COR-L47 (cell line): ENCODE measurements around the gene REC114.
"Not testable (repeated sequence)": the region's sequence is repeated elsewhere in the genome, so short reads cannot be mapped to it uniquely, and the experiment has no call there.

Experiments used
- DNase-seq: peaks from one replicate; lab custom pipeline; 2025; lab: John Stamatoyannopoulos, UW

REC114 gene

DNA sequence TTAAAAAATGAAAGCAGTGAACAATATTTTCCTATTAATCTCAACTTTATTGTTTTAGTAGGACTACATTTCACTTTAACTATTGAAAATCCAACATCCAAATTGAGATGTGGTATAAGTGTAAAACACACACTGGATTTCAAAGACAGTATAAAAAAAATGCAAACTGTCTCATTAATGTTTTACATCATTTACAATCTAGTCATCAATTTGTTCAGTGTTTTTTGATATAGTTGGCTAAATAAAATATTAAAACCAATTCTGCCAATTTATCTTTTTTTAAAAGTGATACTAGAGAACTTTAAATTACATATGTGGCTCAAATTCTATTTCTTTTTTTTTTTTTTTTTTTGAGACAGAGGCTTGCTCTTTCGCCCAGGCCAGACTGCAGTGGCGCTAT, 95.2 kb downstream of the REC114 start:
- no peak for DNase-seq

DNA sequence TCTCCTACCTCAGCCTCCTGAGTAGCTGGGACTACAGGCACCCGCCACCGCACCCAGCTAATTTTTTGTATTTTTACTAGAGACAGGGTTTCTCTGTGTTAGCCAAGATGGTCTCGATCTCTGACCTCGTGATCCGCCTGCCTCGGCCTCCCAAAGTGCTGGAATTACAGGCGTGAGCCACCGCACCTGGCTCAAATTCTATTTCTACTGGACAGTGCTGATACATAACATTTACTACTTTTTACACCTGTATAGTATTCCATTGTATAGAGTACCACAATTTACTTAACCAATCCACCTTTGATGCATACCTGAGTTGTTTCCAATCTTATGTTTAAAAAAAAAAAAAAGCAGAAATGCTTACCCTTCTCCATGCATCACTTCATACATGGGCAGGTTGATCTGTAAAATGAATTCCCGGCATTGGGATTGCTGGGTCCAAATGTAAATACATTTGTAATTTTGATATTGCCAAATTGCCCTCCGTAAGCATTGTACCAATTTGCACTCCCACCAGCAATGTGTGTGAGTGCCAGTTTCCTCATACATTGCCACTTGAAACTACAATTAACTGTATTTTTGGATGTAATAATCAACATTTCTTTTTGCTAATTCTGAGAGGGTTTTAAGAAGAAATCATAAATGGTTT, 95.7 kb downstream of the REC114 start:
- no peak for DNase-seq

DNA sequence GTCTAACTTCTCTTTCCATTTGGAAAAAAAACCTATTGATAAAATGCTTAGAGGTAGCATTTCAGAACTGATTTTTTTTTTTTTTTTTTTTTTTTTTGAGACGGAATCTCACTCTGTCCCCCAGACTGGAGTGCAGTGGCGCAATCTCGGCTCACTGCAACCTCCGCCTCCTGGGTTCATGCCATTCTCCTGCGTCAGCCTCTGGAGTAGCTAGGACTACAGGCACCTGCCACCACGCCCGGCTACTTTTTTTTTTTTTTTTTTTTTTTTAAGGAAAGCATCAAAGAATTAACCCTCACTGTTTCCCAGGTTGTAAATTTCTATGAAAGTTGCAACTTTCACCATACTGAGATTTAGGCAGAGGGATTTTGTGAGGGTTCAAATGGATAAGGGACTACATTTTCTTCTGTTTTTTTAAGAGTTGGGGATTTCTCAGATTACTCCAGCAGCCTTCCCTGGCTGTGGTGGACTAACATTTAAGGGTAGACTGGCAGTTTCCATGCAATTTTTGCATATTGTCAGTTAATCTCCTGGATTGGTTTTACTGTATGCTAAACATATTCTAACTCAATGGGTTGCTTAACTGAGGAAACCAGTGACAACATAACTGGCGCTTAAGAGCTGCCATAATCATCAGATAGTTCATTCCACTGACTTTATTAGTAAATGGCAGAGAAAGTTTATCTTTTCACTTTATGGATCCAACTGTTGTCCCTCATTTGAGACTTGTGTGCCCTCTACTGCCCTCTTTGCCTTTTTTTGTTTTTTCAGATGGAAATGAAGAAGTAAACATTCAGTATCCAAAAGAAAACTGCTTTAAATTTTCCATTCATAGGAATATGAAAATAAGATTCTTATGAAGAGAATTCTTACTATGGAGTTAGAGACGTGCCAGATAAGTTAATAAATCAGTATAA, 96.5 kb downstream of the REC114 start:
- DNase-seq, result no peak

DNA sequence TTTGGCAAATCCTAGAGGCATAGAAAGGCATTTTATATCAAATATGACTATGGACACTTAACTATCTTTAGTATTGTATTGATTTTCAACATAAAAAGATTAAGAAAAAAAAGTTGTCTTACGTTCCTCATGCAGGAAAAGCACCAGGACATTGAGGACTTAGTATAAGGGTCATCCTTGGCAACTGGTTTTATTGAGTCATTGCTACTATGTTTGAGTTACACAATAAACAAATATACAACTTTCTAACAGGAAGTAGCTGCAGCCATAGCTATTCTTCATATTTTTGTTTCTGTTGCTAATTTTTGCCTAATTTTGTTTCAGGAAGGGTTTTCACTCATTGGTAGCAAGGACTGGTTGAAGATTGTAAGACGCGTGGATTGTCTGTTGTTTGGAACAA, 97.2 kb downstream of the REC114 start:
- no peak for DNase-seq

DNA sequence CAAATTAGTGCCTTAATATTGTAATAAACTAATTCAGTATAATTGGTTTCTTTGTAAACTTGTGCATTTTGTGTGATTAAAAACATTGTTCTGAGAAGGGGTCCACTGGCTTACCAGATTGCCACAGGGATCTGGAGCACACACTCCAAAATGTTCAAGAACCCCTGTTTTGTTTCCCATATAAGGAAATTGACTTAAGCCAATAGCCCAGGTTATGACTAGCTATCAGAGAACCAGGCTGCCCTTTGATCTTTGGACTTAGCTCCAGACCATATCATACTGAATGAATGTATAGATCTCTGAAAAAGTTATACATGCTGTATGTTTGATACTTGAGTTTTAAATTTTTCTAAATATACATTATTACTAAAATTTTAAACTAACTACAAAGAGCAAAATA, 98.5 kb downstream of the REC114 start:
- no peak for DNase-seq

DNA sequence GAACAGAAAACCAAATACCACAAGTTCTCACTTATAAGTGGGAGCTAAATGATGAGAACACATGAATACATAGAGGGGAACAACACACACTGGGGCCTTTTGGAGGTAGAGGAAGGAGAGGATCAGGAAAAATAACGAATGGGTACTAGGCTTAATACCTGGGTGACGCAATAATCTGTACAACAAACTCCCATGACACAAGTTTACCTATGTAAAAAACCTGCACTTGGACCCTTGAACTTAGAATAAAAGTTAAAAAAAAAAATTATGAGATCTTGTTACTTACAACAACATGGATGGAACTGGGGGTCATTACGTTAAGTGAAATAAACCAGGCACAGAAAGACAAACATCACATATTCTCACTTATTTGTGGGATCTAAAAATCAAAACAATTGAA, 106.0 kb downstream of the REC114 start:
- not testable (repeated sequence) for DNase-seq

DNA sequence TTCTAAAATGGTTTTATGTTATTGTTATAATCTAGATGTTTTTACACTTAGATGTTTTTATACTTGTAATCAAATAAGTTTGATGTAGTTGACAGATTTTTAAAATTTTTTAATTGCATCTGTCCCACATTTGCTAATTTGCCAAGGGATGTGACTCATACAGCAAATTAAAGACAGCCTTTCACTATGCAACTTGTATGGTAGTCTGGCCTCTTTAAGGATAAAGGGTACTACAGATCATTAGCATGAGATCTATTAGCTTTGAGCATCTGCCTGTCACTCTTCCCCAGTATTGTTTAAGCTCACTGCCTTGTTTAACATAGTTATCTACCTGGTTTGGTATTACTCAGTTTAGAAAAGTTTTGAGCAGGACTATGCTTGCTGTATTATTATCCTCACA, 107.2 kb downstream of the REC114 start:
- DNase-seq, result no peak

DNA sequence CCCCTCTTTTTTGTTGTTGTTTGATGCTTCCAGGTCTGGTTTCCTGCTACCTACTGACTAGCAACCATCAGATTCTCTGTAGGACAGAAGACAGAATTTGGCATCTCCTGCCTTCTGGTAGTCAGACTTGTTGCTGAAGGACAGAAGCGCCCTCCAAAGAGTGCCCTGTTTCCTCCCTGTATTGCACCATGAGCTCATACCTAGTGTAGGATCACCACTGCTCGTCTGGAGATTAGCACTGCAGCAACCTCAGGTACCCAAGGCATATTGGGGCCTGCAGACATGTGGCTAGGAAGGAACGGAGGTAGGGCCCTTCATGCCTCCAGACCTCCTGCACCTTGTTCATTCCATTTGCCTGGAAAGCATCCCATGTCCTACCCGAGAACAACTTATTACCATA, 112.1 kb downstream of the REC114 start:
- DNase-seq, result no peak

DNA sequence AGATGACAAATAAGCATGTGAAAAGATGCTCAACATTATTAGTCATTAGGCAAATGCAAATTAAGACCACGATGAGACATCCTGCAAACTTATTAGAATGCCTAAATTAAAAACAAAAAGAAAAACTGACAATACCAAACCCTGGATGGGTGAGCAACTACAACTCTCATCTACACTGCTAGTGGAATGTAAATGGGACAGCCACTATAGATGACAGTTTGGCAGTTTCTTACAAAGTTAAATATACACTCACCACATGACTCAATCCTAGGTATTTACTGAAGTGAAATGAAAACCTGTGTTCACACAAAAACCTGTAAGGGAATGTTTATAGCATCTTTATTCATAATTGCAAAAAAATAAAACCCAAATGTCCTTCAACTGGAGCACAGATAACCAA, 115.6 kb downstream of the REC114 start:
- DNase-seq, result no peak

DNA sequence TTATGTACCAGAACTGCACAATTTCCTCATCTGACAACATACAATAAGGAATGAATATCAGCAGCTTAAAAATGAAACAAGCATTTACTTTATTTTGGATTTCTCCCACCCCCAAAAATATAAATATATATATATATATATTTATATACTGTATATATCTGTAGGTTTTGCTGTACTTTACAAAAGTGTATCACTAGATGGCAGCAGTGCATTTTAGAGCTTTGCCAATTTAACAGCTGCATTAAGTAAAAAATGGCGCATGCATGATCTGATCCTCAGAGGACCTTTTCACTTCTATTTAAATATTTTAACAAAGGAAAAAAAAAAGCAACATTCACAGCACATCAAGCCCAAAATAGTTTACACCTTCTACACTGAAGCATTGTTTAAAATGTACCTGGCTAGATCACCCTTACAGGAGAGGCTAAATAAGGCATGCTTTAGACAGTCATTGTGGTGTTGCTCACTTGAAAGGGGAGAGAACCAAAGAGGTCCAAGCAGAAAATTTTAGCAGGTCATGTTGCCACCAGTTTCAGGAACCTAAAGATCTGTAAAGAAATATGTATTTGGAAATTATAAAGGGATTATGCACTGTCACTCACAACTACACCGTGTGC, 117.6 kb downstream of the REC114 start:
- peak; percentile 52 for DNase-seq

DNA sequence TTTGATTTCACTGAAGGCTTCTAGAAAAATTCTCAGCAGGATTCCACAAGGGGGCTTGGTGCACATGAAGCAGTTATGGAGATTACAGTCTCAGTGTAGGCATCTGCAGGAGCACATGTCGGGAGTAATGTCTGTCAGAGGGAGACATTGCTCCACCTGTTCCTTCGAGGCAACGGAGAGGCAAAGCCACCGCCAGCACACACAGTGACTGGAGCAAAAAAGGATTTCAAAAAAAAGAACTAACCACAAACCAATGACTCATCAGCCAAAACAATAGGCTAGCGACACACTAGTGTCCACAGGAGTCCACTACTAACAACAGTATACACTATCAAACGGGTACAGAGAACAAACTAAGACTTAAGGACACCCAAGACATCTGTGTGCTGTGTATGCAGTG, 121.3 kb downstream of the REC114 start:
- peak; percentile 11 for DNase-seq

DNA sequence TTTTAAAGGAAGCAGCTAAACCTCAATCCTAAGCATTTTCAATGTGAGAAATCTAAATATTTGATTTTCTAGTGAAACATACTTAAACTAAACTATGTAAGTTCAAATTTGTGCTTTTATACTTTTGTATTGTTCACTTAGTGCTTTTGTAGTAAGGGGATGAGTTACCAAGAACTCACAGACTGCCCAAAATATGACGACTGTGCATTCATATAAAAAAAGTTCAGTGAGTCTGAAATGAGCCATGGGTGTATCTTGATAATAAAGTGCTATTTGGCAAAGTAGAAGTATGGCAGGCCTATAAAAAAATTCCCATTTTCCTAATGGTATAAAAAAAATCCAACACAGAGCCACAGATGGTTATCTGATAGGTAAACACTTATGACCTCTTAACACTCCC, 124.1 kb downstream of the REC114 start:
- no peak for DNase-seq

DNA sequence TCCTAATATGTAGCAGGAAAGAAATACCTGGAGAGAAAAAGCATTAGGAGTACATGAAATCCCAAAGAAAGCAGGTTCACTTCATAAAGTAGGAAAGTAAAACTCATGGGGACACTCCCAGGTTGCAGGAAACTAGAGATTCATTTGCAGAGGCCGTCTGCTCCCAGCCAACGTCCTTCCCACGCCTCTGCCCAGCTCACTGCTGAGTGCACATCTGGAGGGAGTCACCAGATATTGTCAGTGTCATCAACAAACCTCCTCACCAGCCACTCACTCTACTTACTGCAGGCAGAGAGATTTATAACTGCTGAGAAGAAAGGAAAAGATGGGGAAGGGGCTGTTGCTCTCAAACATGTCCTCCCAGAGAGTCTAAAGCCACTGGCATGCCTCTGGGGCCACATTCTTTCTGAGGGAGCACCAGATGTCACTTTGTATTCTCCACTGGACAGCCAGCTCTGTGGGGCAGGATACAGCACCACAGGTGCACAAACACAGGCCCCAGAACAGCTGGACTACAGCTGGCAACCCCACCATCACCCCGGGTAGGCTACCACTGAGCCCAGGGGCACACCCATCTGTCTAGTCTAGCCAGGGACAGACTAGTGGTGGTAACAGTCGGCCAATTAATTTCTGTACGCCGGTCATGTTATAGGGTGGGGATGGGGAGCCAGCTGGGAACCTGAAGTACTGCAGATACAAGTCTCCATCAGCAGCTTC, 125.8 kb downstream of the REC114 start:
- no peak for DNase-seq

DNA sequence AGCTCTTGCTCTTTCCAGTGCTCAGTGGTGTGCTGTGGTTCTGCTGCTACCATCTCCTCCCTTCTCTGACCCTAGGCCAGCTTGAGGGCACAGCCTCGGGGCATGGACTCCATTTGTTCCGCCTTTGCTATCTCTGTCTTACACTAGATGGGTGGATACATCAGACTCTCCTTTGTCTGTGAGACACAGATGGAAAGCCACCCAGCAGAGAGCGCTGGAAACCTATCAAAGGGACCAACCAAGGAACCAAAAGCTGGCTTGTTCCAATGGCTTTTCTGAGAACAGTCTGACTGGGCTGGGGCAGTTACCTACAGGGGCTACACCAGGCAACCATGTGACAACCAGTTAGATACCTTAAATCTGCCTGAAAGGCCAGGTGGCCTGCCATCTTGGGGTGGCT, 126.4 kb downstream of the REC114 start:
- DNase-seq, result no peak

DNA sequence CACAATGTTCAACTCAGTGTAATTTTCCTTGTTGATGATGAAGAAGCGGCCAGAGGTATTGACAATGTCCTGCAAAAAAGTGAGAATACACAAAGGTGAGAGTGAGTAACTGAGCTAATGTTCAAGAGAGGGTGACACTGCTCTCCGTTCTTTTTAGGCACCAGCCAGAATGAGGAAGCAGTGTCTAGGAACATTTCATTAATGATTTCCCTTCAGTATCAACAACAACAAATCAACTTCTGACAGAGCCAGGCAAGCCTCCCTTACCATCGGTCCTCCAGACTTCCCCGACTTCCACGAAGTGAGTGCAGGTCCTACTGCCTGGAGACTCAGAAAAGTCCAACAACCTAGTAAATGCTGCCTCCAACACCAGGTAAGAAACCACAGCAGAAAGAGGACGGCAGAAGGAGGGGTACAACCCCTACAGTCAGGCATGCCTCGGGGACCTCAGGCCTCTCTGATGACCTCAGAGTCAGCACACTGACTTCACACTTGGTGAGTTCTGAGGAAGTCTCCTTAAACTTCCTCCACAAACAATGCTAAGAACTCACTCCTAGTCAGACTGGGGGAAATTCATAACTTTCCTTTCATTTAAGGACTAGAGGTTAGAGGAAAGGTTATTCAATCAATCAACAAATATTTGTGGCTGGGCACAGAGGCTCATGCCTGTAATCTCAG, 127.5 kb downstream of the REC114 start:
- no peak for DNase-seq

DNA sequence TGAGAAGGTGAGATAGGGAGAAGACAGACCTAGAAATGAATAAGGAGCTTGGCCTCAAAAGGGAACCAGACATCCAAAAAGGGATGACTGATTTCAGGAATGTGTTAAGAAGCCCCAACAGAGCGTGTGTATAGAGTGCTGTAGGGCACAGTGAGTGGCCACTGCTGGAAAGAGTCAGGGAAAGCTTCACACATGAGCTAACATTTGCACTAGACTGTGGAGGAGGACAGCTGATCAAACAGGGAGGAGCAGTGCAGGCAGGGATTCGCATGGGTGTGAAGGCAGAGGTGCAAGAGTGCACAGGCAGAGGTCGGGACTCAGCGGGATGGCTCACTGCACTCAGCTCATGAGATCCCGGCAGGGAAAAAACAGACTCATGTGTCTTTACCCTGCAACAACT, 128.4 kb downstream of the REC114 start:
- DNase-seq, result peak; percentile 26

DNA sequence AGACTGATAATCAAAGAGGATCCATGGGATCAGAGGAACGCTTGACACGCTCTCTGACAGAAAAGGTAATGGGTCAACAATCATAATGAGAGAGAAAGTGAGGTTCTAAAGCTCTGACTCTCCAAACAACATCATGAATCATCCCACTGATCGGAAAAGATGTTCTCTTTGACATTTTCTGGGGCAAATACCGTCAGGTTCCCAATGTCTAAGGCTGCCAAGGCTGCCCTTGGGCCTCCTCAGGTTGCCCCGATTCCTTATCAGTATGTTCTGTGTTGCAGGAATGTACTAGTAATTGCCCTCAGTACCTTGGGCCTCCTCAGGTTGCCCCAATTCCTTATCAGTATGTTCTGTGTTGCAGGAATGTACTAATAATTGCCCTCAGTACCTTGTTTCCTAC, 129.3 kb downstream of the REC114 start:
- no peak for DNase-seq

DNA sequence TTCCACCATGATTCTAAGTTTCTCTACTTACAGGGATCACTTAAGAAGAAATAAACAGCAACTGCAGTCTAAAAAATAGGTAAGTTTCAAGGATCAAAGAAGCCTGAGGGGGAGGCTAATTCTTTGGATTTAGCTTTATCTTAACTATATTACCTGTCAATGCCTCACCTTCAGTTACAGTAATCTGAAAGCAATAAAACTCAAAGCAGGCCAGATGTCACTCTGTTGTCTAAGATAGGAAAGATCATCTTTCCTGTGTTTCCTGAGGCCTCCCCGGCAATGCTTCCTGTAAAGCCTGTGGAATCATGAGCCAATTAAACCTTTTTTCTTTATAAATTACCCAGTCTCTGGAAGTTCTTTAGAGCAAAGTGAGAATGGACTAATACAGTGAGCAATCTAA, 130.1 kb downstream of the REC114 start:
- DNase-seq, result no peak

DNA sequence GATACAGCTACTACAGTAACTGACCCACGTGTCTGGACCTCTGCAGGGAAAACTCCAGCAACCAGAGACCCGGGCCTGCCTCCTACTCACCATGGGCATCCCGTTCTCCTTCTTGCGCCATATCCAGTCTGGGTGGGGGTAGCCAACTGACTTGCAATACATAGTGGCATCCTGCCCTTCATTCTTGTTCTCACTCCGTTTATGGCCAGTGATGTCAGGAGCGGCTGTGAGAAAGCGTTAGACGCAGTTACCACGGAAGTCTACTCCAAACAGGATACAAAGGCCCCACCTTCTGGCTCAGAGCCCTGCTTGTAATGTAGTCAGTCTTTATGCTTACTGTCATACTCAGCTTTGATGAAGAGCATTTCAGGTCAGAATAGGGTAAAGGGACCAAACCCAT, 130.6 kb downstream of the REC114 start:
- DNase-seq, result peak; percentile 7

DNA sequence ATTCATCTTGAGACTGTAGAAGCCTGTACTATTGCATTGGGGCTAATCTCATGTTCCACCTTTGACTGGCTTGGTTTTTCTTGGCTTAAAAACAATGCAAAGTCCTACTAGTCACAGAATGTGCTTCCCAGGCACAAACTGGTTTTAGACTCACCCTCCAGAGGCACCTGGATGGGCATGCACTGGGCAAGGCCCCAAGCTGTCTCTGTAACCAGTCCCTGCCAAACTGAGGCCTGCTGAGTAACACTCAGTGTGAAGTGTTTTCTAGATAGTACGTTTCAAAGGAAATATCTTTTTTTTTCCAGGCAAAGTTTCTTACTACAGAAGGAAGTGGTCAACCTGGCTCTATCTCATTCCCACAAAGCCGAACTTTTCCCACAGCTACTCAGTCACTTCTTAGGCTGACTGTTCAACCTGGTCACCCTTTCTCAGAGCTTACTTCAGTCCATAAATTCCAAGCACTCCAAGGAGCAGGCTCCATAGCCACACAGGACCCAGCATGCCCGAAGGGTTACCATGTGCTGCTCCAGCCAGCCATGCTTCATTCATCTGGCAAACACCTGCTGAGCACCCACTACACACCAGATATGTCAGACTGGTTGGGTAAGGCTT, 132.8 kb downstream of the REC114 start:
- DNase-seq, result no peak

DNA sequence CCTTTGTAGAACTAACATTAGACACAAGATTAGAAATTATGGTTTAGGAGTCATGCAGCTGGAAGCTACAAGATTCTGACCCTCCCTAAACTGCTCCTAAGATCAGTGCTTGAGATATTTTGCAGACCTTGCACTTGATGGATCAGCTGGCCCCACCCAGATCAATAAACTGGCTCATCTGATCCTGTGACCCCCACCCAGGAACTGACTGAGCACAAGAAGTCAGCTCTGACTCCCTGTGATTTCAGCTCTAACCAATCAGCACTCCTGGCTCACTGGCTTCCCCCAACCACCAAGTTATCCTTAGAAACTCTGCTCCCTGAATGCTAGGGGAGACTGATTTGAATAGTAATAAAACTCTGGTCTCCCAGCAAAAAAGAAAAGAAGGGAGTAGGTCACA, 134.6 kb downstream of the REC114 start:
- DNase-seq, result not testable (repeated sequence)
